ENCODE data around the gene SEPTIN8.

SEPTIN8 gene

DNA sequence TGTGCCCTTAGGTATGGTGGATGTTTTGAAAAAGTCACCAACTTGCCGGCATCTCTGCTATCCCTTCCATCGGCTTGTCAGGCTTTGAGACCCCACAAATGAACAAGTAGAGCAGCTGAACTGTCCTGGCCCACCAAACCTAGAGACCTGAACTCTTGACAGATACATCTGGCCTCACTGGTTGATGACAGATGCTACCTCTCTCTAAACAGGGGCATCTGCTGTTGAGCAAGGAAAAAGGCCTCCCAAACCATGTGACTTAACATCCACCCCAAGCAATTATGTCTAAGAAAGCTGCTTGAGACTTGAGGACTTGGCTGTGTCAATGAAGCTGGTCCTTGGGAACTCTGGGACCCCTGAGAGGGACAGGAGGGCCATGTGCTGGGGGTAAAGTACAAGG, 27.5 kb downstream of the SEPTIN8 start:
- no peak for DNase-seq (ENCODE audit: low read depth, low spot score)

DNA sequence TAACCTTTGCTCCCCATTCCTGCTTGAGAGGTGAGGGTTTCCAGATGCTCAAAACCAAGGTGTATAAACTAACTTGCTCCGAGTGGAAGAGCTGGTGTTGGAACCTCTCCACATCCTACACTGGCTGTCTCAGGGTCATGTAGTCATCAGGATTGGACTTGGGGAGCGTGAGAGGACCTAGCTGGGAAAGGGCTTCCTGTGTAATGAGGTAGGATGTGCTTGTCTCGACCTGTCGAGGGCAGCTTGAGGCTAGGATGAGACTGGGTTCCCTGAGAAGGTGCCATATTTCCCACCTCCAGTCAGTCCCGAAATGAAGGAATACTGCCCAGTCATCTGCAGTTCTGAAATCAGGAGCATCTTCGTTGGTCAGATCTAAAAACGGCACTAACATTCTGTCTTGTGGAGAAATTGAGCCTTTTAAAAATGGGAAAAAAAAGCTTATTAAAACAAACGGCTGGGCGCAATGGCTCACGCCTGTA, 28.5 kb downstream of the SEPTIN8 start:
- DNase-seq (ENCODE audit: low read depth, low spot score), result no peak

DNA sequence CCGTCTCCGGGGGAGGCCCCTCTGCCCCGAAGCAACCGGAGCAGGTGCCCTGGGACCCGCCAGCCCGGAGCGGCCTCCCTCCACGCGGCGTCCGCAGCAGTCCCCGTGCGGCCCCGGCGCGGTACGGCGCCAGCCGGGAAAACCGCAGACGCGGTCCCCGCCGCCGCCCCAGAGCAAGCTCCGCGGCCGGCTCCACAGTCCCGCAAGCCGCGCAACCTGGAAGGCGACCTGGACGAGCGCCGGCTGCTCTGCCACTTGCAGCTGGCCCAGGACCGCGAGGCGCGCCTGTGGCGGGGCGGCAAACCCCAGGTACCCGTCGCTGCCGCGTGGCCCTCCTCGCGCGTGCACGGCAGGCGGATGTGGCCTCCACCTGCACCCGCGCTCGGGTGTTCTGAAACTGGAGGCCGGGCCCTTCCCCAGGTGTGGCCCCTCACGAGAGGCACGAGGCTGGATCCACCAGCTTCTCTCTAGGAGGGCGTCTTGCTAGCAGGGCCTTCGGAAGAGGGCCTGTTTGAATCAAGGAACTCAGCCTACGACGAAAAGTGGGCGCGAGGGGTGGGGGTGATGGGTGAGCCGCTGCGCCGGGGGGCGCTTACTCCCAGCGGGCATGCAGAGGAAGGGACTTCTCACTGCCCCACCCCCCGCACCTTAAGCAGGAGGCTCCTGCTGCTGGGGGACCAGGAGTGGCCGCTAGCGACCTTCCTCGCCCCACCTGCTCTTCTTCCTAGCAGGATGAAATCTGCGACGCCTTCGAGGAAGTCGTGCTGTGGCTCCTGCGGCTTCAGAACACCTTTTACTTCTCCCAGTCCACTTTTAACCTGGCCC, 29.2 kb downstream of the SEPTIN8 start:
- DNase-seq (ENCODE audit: low read depth, low spot score), result no peak

DNA sequence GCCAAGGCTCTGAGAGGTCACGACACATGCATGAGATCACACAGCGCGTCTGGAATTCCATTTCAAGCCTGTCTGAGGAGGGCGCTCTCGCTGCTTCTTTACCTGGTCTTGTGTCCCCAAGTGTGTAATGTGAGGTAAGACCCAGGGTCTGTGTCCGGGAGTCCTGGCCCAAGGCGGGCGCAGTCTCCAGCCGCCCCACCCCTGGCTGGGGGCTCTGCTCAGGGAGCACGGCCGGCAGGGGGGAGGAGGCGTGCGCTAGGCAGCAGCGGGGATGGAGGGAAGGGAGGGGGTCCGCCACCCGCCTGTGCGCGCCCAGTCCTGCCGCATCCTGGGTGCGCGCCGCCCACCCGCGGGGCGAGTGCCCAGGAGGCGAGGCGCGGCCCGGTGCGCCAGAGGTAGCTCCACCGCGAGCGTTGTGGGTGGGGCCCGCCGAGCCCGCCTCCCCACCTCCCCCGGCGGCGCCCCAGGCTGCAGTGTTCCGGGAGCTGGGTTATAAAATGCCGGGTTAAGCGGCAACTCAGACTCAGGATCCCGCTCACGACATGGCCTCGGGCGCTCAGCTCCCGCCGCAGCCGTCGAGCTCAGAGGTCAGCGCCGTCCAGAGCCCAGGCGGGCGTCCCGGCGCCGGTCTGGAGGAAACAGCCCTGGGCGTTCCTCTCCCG, 30.0 kb downstream of the SEPTIN8 start, which contains the start of gene CCNI2:
Gene CCNI2, plus strand, starts transcription at position 473 of the 662 bp plus-strand sequence. Its CDS starts 70 bp downstream, at position 543.
- peak; percentile 47 for DNase-seq (ENCODE audit: low read depth, low spot score)

DNA sequence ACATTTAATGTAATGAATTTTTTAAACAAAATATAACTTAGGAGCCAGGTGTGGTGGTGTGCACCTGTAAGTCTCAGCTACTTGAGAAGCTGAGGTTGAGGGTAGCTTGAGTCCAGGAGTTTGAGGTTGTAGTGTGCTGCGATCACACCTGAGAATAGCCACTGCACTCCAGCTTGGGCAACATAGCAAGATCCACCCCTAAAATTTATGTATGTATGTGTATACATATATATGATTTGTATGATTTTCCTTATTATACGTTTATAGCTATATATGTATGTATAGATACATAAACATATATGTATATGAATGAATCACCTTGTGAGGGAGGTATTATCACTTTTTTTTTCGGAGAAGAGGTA, 30.5 kb downstream of the SEPTIN8 start:
- DNase-seq (ENCODE audit: low read depth, low spot score), result no peak

DNA sequence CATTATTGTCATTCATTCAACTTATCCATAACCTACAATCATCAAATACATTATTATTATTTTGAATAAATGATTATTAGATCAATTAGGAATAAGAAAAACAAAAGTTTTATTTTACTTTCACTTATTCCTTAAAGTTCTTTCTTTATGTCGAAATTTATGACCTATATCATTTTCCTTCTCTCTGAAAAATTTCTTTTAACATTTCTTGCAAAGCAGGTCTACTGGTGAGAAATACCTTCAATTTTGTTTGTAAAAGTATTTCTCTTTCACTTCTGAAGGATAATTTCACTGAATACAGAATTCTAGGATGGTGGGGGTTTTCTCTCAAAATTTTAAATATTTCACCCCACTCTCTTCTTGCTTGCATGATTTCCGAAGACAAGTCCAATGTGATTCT, 32.4 kb downstream of the SEPTIN8 start:
- DNase-seq (ENCODE audit: low read depth, low spot score), result no peak

DNA sequence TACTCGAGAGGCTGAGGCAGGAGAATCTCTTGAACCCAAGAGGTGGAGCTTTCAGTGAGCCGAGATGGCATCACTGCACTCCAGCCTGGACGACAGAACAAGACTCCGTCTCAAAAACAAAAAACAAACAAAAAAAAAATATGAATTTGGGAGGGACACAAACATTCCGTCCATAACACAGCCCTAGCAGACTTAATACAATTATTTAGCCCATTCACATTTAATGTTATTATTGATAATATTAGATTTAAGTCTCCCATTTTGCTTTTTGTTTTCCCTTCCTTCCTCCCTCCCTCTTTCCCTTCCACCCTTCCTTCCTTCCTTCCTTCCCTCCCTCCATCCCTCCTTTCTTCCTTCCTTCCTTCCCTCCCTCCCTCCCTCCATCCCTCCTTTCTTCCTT, 34.4 kb downstream of the SEPTIN8 start:
- DNase-seq (ENCODE audit: low read depth, low spot score), result no peak

DNA sequence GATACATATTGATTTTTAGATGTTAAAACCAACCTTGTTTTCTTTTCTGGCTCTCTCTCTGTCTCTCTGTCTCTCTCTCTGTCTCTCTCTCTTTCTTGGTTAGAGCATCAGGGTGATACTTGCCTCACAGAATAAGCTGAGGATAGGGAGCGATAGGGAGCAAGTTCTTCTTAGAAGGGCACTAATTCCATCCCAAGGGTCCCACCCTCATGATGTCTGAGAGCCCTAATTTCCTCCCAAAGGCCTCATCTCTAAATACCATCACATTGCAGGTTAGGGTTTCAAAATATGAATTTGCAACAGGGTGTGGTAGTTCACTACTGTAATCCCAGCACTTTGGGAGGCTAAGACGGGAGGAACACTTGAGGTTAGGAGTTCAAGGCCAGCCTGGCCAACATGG, 34.9 kb downstream of the SEPTIN8 start:
- no peak for DNase-seq (ENCODE audit: low read depth, low spot score)

DNA sequence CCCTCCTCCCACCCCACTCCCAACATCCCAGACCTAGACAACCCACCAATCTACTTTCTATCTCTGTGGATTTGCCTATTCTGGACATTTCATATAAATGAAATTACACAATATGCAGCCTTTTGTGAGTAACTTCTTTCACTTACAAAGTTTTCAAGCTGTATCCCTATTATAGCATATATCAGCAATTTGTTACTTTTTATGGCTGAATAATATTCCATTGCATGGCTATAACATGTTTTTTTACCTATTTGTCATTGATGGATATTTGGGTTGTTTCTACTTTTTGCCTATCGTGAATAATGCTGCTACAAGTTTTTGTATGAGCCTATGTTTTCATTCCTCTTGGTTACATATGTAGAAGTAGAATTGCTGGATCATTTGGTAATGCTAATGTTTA, 37.8 kb downstream of the SEPTIN8 start:
- no peak for DNase-seq (ENCODE audit: low read depth, low spot score)

DNA sequence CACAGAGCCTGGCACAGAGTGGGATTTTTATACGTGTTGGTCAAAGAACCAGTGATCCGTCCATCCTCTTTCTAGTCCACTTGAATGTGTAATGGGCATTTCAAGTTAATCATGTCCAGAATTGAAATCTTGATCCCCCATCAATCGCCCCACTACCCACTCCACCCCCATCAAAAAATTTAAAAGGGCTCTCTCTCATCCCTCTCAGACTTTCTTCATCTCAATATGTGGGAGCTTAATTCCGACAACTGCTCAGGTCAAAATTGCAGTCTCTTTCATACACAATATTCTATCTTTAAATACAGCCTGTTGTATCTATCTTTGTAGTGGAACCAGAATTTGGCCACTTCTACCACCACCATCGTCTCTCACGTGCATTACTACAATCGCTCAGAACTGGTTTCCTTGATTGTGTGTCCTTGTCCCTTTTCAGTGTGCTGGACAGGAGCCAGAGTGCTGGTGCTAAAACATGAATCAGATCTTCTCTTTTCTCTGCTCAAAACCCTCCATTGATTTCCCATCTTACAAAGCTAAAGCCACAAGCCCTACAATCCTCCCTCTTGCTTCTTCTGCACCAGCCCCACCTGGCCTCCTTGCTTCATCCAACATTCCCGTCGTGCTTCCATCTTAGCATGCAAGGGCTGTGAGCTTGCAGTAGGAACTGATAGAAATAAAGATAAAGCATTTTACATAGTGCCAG, 38.9 kb downstream of the SEPTIN8 start:
- DNase-seq (ENCODE audit: low read depth, low spot score), result no peak

DNA sequence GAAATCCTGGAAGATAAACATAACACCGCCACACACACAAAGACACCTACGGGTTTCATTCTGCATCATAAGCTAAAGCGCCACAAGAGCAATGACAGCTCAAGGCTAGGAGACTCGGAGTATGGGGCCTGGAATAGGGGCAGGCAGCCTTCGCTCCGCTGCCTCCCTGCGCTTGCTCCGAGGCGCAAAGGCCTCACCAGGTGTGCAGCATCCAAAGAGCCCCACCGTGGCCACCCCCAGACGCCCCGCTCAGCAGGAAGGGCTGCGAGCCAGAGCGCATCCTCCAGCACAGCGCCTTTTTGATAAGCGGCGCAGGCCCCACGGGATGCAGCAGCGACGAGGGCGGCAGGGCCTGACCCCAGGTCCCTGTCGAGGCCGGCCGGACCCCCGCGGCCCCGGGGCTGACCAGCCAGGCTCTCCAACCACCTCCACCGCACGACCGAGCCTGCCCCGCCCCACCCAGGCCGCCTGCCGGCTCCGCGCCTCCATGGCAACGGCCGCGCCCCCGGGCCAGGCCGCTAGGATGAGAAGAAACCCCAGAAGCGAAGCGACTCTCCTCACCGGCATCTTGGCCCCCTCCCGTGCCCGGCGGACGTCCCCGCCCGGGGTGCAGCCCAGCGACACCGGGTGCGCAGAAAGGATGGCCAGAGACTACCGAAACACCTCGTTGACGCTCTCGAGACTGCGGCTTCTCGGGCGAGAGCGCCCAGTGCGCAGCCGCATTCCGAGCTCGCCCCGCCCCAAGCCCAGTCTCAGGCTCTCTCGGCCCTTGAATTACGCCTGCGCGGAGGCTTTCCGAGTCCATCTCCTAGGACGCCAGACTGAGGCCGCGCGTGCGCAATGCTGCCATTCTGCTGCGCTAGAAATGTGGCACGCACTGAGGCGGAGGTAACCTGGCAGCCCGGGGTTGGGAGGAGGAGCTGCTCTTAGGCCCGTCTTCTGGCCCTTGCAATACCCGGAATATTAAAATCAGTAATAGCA, 39.9 kb downstream of the SEPTIN8 start, which contains the start of gene KIF3A:
Gene KIF3A, minus strand, starts transcription at position 694 of the 981 bp plus-strand sequence. Its CDS starts 127 bp downstream, at position 567.
- peak; percentile 86 for DNase-seq (ENCODE audit: low read depth, low spot score)

DNA sequence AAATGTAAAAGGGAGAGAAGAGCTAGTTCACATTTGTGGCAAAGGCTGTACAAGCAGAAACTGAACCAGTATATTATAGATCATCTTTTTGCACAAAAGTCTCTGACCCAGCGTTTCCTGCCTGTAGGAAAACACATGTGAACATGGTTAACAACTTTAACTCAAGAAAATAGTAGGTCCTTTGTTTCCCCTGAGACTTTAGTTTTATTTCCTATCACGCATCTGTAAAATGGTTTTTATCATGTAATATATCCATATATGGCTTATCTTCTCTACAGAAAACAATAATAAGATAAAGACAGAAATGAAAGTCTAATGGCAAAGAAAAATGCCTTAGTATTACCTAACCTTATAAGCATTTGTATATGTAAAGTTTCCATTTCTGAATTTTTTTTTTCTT, 42.4 kb downstream of the SEPTIN8 start:
- DNase-seq (ENCODE audit: low read depth, low spot score), result no peak

DNA sequence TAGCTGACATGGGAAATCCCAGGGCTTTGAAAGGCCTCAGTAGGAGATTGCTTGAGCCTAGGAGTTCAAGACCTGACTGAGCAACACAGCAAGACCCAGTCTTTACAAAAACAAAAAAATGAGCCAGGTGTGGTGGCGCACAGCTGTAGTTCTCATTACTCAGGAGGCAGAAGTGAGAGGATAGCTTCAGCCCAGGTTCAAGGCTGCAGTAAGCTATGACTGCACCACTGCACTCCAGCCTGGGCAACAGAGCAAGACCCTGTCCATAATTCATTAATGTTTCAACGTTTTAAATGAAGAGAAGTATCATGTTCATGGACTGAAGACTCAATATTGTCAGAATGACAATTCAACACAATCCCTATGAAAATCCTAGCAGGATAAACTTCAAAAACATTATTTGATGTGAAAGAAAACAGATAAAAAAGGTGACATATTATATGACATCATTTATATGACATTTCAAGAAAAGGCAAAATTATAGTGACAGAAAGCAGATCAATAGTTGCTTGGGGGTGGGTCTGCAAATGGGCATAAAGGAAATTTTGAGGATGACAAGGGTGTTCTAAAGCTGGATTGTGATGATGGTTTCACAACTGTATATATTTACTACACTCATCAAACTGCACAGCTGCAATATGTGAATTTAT, 43.4 kb downstream of the SEPTIN8 start:
- no peak for DNase-seq (ENCODE audit: low read depth, low spot score)

DNA sequence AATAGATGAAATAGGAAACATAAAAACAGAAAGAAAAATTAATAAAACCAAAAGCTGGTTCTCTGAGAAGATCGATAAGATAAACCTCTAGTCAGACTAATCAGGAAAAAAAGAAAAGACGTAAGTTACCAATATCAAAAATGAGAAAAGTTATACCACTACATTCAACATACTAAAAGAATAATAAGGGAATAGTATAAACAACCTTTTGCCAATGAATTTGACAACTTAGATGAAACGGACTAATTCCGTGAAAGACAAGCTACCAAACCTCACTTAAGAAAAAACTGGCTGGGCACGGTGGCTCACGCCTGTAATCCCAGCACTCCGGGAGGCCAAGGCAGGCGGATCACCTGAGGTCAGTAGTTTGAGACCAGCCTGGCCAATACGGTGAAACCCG, 47.1 kb downstream of the SEPTIN8 start:
- no peak for DNase-seq (ENCODE audit: low read depth, low spot score)

DNA sequence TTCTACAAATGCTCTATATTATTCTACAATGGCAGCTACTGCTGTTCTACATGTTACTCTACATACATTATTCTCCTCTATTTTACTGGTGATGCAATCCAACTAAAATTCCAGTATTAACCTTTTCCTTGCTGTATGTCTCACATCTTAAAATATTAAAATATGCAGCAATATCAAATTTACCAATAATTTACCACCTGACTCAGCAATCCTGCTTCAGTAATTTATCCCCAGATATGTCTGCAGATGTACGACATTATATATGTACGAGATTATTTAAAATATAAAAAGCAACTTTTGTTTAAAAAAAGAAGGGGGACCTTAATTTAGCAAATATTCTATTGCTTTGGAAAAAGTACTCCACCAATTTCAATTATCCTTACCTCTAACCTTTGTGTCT, 51.3 kb downstream of the SEPTIN8 start:
- DNase-seq (ENCODE audit: low read depth, low spot score), result no peak

DNA sequence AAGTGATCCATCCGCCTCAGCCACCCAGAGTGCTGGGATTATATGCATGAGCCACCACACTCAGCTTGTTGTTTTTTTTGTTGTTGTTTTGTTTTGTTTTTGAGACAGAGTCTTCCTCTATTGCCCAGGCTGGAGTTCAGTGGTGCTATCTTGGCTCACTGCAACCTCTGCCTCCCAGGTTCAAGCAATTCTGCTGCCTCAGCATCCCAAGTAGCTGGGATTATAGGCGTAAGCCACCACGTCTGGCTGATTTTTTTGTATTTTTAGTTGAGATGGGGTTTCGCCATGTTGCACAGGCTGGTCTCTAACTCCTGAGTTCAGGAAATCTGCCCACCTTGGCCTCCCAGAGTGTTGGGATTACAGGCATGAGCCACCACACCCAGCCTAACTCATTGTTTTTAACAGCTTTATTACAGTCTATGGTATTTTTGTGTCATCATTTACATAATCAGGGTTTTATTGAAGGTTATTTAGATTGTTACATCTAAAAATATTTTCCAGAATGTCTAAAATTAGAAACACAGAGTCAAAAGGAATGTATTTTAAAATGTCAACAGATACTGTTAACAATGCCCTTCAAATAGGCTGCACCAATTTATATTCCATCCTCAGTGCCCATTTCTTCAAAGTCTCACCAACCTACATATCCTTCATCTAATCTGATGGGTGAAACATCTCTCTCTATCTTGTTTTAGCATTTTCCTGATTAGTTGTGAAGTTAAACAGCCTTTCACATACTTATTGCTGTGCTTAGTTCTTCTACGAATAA, 58.3 kb downstream of the SEPTIN8 start:
- no peak for DNase-seq (ENCODE audit: low read depth, low spot score)

DNA sequence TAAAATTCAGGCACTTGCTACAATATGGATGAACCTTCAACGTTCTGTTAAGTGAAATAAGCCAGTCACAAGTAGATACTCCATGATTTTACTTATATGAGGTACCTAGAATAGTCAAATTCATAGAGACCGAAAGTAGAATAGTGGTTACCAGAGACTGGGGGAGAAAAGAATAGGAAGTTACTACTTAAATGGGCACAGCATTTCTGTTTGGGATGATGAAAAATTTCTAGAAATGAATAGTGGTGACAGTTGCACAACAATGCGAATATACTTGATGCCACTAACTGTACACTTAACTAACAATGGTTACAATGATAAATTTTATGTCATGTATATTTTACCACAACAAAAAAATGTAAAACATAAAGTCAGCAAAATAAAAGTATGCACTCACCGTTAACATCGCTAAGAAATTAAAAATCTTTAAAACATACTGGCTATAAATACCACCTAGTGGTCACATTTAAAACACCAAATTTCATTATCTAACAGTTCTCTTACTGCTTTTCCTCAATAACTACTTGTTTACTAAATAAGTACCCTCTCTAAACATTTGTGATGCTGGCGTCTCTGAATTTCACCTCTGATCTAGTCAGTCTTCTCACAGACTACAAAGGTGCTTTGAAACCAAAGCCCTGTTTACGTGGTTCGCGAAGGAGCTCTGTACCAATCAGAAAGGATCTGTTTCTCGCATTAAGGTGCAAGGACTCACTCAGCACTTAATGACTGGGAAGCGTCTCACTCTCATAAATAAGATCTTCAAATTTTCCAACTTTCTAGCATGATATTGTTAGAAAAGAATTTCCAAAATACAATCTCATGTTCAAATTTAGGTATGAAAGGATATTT, 62.4 kb downstream of the SEPTIN8 start:
- no peak for DNase-seq (ENCODE audit: low read depth, low spot score)

DNA sequence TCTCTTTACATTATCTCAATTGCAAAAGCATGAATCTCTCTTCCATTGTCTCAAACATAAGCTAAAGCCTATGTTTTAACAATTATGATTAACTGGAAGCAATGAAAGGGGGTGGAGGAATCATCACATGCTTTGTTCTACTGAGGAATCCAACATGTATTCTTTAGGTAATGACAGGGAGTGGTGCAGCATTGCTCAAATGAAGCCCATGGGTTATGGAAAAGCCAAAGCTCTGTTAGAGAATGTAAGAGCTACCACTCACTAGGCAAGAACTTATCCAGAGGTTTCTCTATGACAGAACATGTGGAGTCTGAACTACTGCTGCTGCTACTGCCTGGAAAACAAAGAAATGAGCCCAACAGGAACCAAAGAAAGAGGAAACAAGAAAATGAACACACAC, 68.4 kb downstream of the SEPTIN8 start:
- DNase-seq (ENCODE audit: low read depth, low spot score), result no peak

DNA sequence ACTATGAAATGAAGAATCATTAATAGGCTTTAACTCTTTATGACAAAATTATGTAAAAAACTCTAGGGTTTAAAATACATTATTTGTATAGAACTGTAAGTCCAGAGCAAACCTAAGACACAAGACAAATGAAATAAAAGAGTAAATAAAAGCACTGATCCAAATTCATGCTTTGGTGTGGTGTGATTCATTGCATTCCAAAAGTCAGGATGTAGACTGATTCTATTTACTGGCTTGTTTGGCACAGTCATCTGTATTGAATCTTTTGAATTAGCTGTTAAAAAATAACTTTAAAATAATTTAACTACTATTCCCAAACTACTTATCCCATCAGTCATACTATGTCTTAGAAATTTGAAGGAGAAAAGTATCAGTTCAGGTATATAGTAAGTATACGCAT, 72.2 kb downstream of the SEPTIN8 start:
- no peak for DNase-seq (ENCODE audit: low read depth, low spot score)

Measured in iPS DF 19.7 (cell line).